Fibroblast of upper back skin (primary cell): ENCODE data around the gene MB.
"Not testable (repeated sequence)": the region's sequence is repeated elsewhere in the genome, so short reads cannot be mapped to it uniquely, and the experiment has no call there.

Experiments used
- DNase-seq: peaks from one replicate; pipeline ENCODE4 v3.0.0-alpha.2; 2013

Gene MB

DNA sequence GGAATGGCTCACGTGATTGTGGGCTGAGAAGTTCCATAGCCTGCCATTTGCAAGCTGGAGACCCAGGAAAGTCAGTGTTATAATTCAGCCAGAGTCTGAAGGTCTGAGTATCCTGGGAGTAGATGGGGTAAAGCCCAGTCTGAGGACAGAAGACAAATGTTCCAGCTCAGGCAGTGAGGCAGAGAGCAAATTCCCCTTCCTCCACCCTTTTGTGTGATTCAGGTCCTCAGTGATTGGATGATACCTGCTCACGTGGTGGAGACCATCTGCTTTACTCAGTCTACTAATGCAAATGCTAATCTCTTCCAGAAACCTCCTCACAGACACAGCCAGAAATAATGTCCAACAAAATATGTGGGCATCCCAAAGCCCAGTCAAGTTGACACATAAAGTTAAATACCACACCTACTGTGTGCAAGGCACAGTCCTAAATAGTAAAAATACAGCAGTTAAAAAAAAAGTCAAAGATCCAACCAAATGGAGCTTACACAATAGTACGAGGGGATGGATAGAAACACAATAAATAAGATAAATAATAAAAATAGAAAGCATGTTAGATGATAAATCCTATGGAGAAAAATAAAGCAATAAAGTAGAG is 17.9 kb upstream of the MB start:
- DNase-seq, result no peak

DNA sequence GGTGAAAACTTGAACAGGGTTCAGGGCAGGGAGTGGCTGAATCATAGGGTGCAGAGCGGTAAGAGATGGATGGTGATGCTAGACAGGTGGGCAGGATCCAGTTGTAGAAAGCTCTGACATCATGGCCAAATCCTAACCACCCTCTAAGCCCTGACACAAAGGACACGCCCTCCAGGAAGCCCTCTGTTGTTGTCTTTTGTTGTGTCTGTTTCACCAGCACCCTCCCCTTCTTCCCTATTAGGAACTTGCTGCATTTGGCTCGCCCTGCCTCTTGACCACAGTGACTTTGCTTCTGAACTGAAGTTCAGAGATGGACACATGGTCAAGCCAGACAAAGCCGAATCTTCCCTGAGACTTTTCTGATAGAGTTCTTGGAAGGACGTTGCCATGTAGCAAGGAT is 16.9 kb upstream of the MB start:
- no peak for DNase-seq

DNA sequence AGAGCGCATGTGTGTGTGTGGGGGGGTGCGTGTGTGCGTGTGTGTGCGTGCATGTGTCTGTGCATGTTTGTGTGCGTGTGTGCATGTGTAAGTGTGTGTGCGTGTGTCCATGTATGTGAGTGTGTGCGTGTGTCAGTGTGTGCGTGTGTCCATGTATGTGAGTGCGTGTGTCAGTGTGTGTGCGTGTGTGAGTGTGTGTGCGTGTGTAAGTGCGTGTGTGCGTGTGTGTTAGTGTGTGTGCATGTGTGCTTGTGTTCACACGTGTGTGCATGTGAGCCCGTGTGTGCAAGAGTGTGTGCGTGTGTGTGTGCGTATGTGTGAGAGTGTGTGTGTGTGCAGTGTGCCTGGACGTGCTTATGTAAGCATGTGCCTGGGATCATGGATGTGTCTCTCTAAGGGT is 16.4 kb upstream of the MB start:
- DNase-seq, result no peak

DNA sequence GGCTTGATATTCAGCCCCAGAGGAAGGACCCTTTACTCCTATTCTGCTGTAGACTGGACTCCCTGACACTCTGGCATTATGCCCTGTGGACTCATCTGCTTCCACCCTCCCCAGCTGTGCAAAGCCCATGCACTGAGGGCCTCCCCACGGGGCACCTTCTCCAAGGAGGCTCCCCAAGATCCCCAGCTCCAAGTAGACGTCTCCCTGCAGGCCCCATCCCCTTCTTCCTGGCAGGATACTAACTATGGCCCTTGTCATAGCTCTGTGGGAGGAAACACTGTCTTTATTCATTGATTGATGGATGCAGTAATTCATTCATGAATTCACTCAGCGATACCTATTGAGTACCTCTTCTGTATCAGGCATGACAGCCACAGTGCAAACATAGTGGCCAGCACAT is 15.8 kb upstream of the MB start:
- DNase-seq, result no peak

DNA sequence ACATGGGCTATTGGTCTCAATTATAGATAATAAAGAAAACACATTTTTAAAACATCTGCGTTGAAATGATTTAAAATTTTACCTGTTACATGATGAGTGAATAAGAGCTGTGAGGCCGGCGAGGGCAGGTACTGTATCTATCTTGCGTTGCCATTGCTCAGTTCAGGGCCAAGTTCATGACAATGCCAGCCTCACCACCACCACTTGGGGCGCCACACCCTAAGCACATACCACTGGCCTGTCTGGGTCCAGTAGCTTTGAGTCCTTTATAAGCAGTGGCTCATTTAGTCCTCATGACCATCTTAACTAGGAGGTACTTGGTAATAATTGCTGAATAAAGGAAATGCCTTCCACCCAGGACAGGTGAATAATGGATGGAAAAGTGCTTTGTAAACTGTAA is 14.5 kb upstream of the MB start:
- DNase-seq, result no peak

DNA sequence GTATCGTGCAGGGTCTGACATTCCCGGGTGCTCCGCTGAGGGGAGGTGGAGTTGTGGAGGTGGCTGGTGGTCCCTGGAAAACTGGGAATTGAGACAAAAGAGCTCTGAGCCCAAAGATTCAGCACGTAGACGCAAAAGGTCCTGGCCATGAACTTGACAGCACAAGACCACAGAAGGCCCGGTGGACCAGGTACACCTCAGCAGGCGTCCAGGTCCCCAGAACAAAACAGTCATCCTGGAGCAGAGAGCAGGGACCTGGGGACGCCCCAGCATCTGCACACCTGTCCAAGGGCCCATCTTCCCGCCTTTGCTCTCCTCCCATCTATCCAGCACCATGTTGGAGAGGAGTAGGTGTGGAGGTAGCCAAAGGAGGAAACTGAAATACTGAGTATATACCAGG is 13.8 kb upstream of the MB start:
- no peak for DNase-seq

DNA sequence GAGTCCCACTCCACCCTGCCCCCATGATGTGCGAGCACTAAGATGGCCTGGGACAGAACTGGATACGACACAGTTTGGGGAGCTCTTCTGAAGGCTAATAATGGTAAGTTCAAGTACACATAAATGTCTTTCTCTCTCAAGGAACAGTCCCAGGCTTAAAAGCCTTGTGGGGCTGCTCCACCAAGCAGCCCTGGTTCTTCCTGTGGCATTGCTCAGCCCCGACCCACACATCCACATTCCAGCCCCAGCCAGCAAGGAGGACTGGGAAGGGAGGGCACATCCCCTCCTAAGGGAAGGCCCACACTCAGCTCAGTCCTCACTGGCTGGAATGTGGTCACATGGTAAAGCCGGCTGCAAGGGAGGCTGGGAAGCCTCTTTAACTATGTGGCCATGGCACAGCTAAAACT is 13.3 kb upstream of the MB start:
- DNase-seq, result peak; percentile 80

DNA sequence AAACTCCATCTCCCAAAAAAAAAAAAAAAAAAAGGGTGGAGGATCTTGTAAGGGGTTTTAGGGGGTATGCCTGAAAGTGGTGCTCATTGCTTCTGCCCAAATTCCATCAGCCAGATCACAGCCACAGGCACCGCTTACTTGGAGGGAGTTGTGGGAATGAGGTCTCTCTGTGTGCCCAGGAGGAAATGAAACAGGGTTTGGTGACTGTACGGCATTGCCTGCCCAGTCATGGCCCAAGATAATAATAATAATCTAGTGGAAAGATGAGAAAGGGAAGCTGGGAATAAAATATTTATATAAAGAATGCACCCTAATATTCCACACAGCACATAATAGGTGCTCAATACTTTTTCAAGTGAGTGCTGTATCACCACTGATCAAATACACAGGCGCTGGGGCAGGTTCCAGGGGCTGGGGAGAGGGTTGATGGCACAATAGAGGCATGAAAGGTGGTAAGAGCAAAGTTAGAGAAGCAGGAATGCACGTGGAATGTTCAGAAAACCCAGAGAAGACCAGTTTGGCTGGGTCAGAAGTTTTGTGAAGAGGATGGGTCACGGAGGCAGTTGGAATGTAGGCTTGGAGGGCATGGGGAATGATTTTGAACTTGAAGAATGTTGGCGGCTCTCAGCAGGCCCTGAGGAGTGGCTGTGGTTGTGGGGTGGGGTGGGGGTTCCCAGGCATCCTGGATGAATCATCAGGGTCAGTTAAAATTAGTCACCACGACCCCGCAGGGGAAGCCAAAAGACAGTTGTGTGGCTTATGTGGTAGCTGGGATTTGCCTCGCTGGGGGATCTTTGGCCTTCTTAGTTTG is 12.5 kb upstream of the MB start:
- DNase-seq, result peak; percentile 100

DNA sequence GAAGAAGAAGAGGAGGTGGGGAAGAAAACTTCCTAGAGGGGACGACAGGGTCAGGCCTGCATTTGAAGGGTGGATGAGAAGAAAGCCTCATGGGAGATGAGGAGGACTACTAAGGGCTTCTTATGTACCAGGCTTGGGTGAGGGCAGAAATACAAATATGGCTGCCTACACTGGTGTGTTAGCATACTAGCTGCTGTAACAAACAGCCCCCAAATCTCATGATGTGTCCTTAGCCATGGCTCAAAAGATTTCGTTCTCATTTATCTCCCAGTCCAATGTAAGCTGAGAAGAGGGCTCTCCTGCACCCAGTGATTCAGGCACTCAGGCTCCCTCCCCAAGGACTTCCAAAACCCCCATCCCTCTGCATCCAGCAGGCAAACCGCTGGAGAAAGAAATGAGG is 11.6 kb upstream of the MB start:
- DNase-seq, result no peak

DNA sequence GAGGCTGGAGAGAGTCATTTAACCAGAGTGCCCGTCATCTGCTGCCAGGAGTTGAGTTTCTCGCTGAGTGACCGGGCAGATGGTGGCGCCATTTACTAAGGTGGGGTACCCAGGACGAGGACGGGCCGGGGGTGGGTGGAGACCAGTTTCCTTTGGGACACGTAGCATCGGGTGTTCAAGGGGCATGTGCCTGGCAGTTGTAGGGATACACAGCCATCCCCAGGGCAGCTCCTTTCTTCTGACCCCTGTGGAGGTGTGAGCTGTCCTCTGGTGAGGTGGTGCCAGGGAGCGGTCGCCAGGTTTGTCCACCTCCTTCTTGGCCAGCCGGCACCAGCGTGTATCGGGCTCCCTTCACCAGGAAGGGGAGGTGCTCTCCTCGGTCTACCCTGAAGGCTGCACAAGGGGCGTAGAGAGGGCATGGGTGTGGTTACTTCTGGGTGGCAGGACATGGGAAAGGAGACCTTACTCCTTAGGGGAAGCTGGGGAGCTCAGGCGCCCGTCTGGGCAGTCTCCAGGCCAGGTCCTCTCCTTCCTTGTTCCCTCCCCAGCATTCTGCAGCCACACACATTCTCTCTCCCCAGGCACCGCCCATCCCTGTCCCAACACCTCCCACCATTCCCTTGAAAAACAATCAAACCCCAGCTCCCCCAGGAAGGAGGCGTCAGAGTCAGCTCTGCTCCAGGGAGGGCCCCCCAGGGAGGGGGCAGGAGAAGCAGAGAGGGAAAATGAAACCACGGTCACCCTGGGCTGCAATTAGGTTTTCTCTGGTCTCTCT is 10.3 kb upstream of the MB start:
- peak; percentile 98 for DNase-seq

DNA sequence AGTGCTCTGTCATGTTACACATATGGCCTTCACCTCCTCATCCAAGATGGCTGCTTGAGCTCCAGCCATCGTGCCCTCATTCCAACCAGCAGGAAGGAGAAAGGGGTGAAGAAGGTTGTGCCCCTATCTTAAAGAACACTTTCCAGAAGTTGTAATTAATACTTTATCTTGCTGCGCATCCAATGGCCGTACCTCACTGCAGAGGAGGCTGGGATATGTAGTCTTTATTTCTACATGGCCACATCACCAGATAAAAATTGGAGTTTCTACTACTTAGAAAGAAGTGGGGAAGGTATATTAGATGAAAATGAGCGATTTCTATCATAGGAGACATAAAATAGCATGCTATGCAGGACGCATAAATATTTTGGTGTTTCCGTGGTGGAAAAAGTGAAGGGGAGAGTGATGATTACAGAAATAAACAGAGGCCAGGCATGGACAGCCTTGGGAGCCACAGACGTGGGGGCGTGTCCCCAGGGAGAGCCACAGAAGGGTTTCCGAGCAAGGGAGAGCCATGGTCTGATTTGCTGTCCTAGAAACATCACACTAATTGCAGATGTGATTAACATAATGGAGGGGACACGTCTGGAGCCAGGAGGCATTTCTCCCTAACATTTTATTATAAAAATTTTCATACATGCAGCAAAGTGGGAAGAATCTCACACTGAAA is 8.8 kb upstream of the MB start:
- no peak for DNase-seq

DNA sequence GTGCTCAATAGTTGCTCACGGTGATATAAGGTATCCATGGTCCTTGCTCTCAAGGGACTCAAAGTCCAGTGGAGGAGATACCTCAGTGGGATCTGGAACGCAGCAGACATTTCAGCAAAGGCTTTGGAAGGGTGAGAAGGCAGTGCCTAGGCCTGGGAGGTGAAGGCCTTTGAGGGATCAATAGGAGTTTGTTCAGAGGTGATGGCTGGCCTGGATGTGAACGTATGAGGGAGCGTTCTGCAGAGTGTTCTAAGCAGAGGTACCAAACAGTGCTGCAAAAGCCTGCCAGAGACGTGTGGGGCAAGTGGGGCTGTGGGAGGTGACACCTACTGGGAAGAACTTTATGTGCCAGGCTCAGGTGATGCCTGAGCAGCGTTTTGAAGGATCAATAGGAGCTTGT is 7.4 kb upstream of the MB start:
- DNase-seq, result no peak

DNA sequence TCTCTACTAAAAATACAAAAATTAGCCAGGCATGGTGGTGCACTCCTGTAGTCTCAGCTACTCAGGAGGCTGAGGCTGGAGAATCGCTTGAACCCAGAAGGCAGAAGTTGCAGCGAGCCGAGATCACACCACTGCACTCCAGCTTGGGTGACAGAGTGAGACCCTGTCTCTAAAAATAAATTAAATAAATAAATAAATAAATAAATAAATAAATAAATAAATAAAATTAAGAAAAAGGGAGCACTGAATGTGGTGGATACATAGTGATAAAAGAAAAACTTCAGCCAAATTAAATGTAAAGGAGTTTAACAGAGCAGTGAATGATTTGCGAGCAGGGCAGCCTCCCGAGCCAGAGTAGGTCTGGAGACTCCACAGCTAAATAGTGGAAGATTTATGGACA is 6.8 kb upstream of the MB start:
- not testable (repeated sequence) for DNase-seq

DNA sequence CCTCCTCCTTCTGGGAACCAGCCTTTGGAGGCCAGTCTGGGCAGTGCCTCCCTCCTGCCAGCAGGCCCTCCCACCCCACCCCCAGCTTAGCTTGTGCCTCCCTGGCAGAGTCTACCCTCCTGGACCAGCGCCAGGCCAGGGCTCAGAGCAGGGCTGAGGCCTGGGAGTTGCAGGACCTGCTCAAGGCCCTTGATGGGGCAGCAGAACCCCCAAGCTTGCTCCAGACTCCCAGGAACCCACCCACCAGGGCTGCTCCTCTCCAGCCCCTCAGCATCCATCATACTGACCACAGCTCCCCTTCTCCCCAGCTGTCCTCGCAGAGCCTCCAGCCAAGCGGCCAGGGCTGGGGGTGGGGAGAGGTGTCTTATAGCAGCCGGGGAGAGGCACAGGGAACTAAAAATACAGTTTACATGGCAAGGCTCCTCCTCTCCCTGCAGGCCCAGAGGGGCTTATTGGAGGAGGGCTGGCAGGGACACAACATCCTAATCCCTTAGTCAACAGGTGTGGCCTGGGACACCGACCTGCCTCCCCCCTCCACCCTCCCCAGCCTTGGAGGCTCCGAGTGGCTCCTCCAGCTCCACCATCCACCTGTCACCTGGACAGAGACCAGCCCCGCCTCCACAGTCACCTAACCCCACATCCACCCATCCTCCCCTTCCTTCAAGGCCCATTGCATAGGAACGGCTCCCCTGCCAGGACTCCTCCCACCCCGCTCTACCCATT is 5.2 kb upstream of the MB start:
- DNase-seq, result no peak

DNA sequence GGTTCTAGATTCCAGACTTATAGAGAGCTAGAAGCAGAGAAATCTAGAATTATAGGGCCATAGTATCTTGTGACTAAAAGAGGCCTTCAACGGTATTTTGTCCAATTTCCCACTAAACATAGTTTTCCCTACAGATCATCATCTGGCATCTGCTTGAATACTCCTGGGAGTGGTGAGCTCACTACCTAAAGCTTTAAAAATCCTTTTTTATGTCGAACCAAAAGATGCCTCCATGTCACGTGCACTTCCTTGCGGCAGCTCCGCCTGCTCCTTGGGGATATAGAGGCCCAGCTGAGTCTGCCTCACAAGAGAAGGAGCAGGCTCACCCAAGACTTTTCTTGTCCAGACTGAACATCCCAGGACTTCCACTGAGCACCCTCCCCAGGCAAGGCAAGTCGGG is 4.3 kb upstream of the MB start:
- peak; percentile 34 for DNase-seq

DNA sequence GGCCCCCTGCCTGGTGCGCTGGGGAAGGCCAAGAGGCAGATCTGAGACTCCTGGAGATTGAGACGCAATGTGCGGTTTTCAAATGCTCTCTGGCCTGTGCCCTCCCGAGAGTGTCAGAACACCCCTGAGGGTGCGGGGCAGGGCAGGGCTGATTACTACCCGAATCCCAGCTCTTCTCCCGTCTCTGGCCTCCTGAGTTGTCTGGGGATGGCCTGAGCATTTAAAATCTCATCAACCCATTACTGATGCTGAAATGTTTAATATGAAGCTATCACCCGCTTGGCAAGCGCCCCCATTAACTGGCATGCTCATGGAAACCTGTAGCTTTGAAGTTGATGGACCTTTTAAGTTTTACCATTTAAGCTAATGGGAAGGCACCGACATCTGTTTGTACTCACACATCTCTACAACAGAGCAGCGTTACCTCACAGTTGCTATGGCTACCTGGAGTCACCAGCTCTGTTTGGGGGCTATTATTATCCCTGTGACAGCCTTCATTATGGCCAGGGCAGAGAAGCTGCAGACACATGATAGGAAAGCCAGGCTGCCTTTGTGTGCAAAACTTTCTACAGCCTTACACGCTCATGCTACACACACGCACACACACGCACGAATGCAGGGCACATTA is 3.6 kb upstream of the MB start:
- peak; percentile 44 for DNase-seq

DNA sequence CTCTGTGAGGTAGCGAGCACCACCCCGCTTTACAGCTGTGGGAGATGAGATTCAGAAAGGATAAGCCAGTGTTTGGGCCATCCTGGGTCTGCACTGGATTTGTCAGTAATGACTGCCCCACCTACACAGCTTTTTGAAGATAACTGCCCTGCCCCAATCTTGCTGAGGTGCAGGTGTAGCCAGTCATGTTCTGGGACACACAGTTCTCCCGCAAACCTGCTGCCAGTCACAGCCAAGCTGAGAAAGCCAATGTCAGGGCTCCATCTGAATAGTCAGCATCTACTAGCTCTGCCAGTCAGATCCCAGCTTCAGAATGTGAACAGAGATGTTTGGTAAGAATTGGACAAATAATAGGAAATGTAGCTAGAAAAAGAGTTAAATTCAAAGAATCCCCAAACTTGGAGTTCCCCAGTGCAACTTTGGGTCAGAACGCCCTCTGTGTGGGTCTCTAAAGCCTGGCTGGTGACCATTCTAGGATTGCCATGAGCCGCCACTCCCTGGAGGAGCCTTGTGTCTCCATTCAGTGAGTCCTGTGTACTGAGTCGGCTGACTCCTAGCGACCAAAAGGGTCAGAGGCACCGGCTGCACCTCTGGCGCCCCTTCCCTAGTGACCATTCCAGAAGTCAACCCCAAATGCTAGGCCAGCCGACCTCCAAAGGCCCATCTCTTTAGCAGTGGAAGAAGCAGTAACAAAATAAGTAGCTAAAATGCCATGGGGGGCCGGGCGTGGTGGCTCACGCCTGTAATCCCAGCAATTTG is 2.4 kb upstream of the MB start:
- no peak for DNase-seq

DNA sequence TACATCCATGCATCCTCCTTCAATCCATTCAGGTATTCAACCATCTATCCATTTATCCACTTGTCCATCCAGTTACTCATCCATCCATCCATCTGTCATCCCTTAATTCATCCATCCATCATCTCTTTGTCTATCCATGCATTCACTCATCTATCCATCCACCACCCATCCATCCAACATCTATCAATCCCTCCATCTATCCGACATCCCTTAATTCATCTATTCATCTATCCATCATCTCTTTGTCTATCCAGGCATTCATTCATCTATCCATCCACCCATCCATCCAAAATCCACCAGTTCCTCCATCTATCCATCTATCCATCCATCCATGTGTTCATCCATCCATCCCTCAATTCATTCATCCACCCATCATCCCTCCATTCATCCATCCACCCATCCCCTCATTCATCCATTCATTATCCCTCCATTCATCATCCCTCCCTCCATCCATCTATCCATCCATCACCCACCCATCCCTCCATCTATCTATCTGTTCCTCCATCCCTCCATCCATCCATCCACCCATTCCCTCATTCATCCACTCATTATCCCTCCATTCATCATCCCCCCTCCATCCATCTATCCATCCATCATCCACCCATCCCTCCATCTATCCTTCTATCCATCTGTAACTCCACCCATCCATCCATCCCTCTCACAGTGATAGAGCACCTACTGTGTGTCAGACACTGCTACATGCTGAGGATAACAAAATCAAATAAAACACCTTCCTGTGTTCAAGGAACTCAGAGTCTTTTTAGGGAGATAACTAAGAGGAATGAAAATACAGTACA is 1.5 kb upstream of the MB start:
- DNase-seq, result no peak

DNA sequence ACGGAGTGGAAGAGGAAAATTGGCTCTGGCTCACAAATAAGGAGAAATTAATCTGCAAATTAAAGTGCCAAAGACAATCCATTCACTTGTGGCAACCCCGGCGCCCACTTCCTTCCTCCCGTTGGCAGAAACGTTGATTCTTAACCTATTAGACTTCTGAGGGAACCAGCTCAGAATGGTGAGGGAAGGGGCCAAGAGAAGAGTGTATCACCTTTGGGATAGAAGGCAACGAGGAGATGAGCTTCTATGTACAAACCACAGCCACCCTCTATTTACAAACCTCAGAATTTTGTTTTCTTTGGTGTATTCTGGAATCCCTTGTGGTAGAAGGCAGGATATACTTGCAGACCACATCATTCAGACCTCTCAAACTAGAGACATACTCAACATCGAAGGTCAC is 1.1 kb downstream of the MB start:
- no peak for DNase-seq

DNA sequence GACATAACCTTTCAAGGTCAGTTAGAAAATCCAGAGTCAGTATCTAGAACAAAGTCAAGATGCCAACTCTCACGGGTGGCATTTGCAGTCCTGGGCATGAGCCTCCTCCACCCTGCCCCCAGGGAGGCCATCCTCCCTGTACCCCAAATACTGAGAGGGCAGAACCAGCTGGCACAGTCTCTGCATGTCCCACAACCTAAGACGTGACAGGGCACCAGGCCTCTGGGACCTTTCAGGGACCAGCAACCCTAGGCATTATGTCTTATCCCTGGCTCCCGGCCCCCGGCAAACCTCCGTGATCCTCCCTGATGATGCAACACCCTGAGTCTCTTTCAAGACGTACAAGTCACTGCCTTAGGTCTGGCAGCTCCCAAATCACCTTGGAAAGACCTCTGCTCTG is 2.0 kb downstream of the MB start:
- DNase-seq, result no peak

DNA sequence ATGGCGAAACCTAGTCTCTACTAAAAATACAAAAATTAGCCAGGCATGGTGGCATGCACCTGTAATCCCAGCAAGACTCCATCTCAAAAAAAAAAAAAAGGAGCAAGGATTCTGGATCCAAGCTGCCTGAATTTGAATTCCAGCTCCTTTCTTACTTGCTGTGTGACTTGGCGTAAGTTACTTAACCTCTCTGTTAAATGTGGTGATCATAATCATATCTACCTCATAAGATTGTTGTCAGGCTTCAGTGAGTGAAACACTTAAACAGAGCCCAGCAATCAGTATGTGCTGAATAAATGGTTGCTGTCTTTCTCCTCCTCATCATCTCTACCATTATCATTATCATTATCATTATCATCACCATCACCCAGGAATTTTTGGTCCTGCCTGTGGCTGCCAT is 2.7 kb downstream of the MB start:
- no peak for DNase-seq
